ENCODE measurements around the gene TUBA4A. TPM values are rescaled to one million over a fixed set of nuclear protein-coding genes. Genes with fewer than 3 reads are reported as not detected.
A peak's percentile ranks its signal among the peaks of the same experiment; 100 is the strongest.

TUBA4A gene
- total and polyA plus RNA-seq, 2 of the 8 experiments (the other 6 are each of a cell fraction or from before 2014, with no cell fraction given), result 67.3 to 172 TPM

GRCh38 chr2:219286436-219287115 is 32.9 kb upstream of the TUBA4A start:
- TF ChIP-seq SP2 (IDR thresholded peaks at IDR 0.05; ENCODE audit: low read length) (no peak), CBX5 (IDR thresholded peaks at IDR 0.05; ENCODE audit: low read depth, low read length) (no peak), RNF2 (IDR thresholded peaks at IDR 0.05; ENCODE audit: borderline replicate concordance, low read depth, low read length, missing control alignments, poor library complexity, severe bottlenecking) (no peak), MAX (IDR thresholded peaks at IDR 0.05) (peak; percentile 23; the same call in 1 of the 2 replicates)
- Histone ChIP-seq H4K91ac (replicated peaks; ENCODE audit: insufficient read length, low read length) (peak overlapping the region; percentile 51), H3K79me1 (ENCODE audit: low read depth, low read length) (no peaks in the 10 kb centered on the region), H4K20me1 (replicated peaks in 1 of 2; ENCODE audit: control insufficient read depth in 1 of 2, insufficient read depth in 2 of 2, low read length in 2 of 2) (peaks cover 0 to 2% of the 10 kb centered on the region in 2 experiments), H3K4me3 (ENCODE audit: extremely low read depth in 1 of 4, insufficient read depth in 2 of 4, low read depth in 3 of 4, low read length in 4 of 4) (no peak overlapping the region), H2BK5ac (ENCODE audit: low read depth, low read length) (peak overlapping the region; percentile 64; the same call in 1 of the 2 replicates), H3K9me3 (ENCODE audit: insufficient read depth in 2 of 2, low read depth in 1 of 2, low read length in 1 of 2) (no peaks in the 10 kb centered on the region), H3K9ac (replicated peaks in 1 of 4; ENCODE audit: extremely low read depth in 1 of 4, low read depth in 3 of 4, low read length in 3 of 4) (no peak overlapping the region), H3K14ac (ENCODE audit: insufficient read length) (no peak overlapping the region), H2BK120ac (replicated peaks; ENCODE audit: low read depth, low read length) (no peak overlapping the region), H2BK20ac (ENCODE audit: low read length) (no peak overlapping the region), H3K27ac (ENCODE audit: low read depth, low read length) (no peak overlapping the region), H3K79me2 (ENCODE audit: control insufficient read depth in 1 of 2, insufficient read depth in 2 of 2, low read length in 2 of 2) (no peaks in the 10 kb centered on the region), H3K27me3 (replicated peaks in 1 of 4; ENCODE audit: control insufficient read depth in 3 of 4, extremely low read depth in 1 of 4, insufficient read depth in 3 of 4, low read length in 3 of 4) (no peaks in the 10 kb centered on the region), H3K18ac (ENCODE audit: extremely low read depth, low read length) (no peak overlapping the region), H3K36me3 (ENCODE audit: control insufficient read depth in 2 of 4, insufficient read depth in 4 of 4, low read length in 3 of 4) (peaks cover 0 to 4% (median under 1%) of the 10 kb centered on the region in 4 experiments; a peak in 3 of 8 replicates), H3K4me2 (ENCODE audit: insufficient read depth in 1 of 2, low read depth in 2 of 2, low read length in 2 of 2) (peak overlapping the region; percentile 19 to 45; a peak in 3 of 4 replicates), H2BK12ac (ENCODE audit: low read depth, low read length) (peak overlapping the region; percentile 28; the same call in 1 of the 2 replicates), H3K23me2 (ENCODE audit: low read depth, low read length) (no peaks in the 10 kb centered on the region), H2BK15ac (ENCODE audit: low read length) (peak overlapping the region; percentile 99; the same call in 1 of the 2 replicates), H3K23ac (ENCODE audit: insufficient read length) (no peak overlapping the region), H3K4ac (replicated peaks; ENCODE audit: insufficient read length, low read depth, low read length) (peak overlapping the region; percentile 36), H3K56ac (replicated peaks; ENCODE audit: insufficient read length, low read depth, low read length) (no peak overlapping the region), H2AK5ac (ENCODE audit: low read depth, low read length) (no peak overlapping the region; the same call in 1 of the 2 replicates), H3K4me1 (replicated peaks in 1 of 4; ENCODE audit: control insufficient read depth in 3 of 4, insufficient read depth in 4 of 4, low read length in 3 of 4) (peaks cover 0 to 10% (median 6%) of the 10 kb centered on the region in 4 experiments; a peak in 6 of 7 replicates), H2AFZ (ENCODE audit: low read length) (no peak overlapping the region), H4K8ac (ENCODE audit: extremely low read depth, insufficient read depth, low read length) (no peak overlapping the region), H4K5ac (ENCODE audit: insufficient read length, low read depth, low read length) (no peak overlapping the region)
- POLR2A ChIA-PET (ENCODE audit: partially characterized antibody), result interaction anchor here (0.9 to 3.4 kb wide), 8 partner anchors 9 to 80 kb away, joined by 3 to 19 read pairs (median 4); partner anchors contain the start of genes PTPRN, TUBA4A and ZFAND2B
- DNase-seq (ENCODE audit: low read depth in 1 of 2, low spot score in 2 of 2) (no peak), FAIRE-seq (no peak)
- CTCF ChIA-PET (ENCODE audit: partially characterized antibody), result interaction anchor here (0.6 to 12.1 kb wide), 13 partner anchors 6 to 115 kb away, joined by 3 to 220 read pairs (median 3); partner anchors contain the start of genes GLB1L and STK16
- WGBS, 2 experiments (ENCODE audit: extremely low coverage in 1 of 2, insufficient coverage in 1 of 2, insufficient read length in 1 of 2, insufficient replicate concordance in 2 of 2, low coverage in 1 of 2, low lambda C conversion rate in 2 of 2, missing lambda C conversion rate in 1 of 2), result 76% methylated on average over 12 of the region's 12 CpGs; no CpG with 5 or more reads in 1 of the 2 experiments

Measured in H1 (cell line).